Raji (cell line): ENCODE data around the gene MACIR.

ENCODE experiments used
- POLR2A ChIP-seq: IDR thresholded peaks from 2 replicates; pipeline ENCODE4 v1.6.1; 2011; ENCODE audit warnings: low read depth, low read length, control low read depth; ENCODE audit not compliant: insufficient read depth

Gene MACIR

GRCh38 chr5:103307470-103307869 lies 48.9 kb downstream of the MACIR start:
- TF ChIP-seq POLR2A = no peak

GRCh38 chr5:103308774-103309173 lies 50.2 kb downstream of the MACIR start:
- TF ChIP-seq POLR2A = no peak

DNA sequence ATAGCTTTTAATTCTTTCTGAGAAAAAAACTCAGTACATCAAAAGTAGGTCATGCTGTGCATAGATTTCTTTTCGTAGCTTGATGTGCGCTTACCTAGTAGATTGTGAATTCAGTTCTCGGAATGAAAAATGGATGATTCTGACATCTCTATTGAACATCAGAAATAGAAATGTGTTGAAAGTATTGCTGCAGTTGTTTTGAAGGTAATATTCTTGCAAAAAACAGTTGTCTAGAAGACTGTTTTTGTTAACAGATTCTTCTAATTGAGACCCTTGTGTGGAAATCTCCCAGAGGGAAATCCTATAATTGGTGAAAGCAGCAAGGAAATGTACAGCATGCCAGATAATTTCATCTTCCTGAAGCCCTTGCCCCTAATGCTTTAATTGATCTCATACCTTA lies 54.5 kb downstream of the MACIR start:
- TF ChIP-seq POLR2A = no peak

GRCh38 chr5:103315455-103315854 lies 56.9 kb downstream of the MACIR start:
- no peak for TF ChIP-seq POLR2A

DNA sequence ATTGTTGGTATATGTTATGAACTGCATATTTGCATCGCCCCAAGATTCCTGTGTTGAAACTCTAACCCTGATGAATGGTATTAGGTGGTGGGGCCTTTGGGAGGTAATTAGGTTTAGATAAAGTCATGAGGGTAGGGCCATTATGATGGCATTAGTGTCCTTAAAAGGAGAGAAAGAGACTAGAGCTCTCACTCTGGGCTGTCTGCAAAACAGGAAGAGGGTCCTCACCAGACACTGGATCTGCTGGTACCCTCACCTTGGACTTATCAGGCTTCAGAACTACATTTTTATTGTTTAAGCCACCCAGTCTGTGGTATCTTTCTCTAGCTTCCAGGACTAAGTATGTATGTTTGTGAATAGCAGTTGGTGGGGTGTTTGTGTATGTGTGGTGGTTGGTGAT lies 68.9 kb downstream of the MACIR start:
- TF ChIP-seq POLR2A = no peak

DNA sequence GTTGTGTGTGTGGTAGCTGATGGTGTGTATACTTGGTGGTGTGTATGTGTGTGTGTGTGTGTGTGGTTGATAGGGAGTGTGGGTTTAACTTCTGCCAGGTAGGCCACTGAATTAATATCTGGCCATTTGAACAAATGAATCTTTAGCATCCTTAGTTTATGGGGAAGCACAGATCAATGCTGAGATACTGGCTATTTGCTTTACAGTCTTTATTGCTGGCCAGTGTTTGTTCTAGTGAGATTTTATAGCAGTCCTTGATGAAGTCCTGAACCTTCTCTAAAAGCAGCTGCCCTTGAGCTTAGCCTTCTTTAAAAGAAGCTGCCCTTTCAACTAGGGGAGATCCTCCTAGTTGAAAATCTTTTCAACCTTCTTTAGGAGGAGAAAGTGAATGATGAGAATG lies 69.3 kb downstream of the MACIR start:
- no peak for TF ChIP-seq POLR2A
